CD4-positive, alpha-beta T cell (primary cell): ENCODE measurements around the gene PDZD8. TPM values are rescaled to one million over a fixed set of nuclear protein-coding genes. Genes with fewer than 3 reads are reported as not detected.

Experiments
- ATAC-seq: fragments of 200-7000 bp; cut with Tn5 transposase; one replicate; pipeline ENCODE4 v1.10.0; 2022; ENCODE audit warnings: mild to moderate bottlenecking; ENCODE audit not compliant: poor library complexity
- CTCF ChIA-PET: fragments of 350-600 bp; sonication (Branson Sonifier 250); formaldehyde crosslinking; loops from one replicate; lab custom pipeline; 2021; ENCODE audit warnings: antibody characterized with exemption, inconsistent platforms; lab: Charles Lee
- POLR2A ChIA-PET: fragments of 350-600 bp; sonication (Branson Sonifier 250); formaldehyde crosslinking; loops from one replicate; lab custom pipeline; 2021; ENCODE audit warnings: antibody characterized with exemption, inconsistent platforms; lab: Charles Lee
- DNase-seq, 14 experiments: peaks; one replicate each; pipeline ENCODE4 v3.0.0-alpha.2; 2013 to 2020; ENCODE audit warnings: mixed read lengths in 2 of 14
- H3K27ac ChIP-seq, 2 donors: one replicate each; pipeline versions ENCODE4 v1.5.1 to v1.7.0; 2013; ENCODE audit warnings: low read length in 2 of 2, low read depth in 1 of 2, mild to moderate bottlenecking in 1 of 2
- H3K27me3 ChIP-seq, 2 experiments: 1 replicate in 1 of 2; 2 replicates in 1 of 2; pipeline versions ENCODE4 v1.6.1 to v1.7.0; 2013; ENCODE audit warnings: low read length in 2 of 2, control low read depth in 1 of 2, mild to moderate bottlenecking in 1 of 2, moderate library complexity in 1 of 2; ENCODE audit not compliant: insufficient read depth in 2 of 2, control insufficient read depth in 1 of 2
- H3K36me3 ChIP-seq: one replicate; pipeline ENCODE4 v1.6.1; 2013; ENCODE audit warnings: low read length, control low read depth; ENCODE audit not compliant: insufficient read depth
- H3K4me1 ChIP-seq: one replicate; pipeline ENCODE4 v1.6.1; 2013; ENCODE audit warnings: low read length, control low read depth; ENCODE audit not compliant: insufficient read depth
- H3K4me3 ChIP-seq: one replicate; pipeline ENCODE4 v1.5.1; 2013; ENCODE audit warnings: mild to moderate bottlenecking, low read length, moderate library complexity
- H3K9me3 ChIP-seq, 2 experiments: 1 replicate in 1 of 2; 2 replicates in 1 of 2; pipeline versions ENCODE4 v1.6.1 to v1.7.0; 2013; ENCODE audit warnings: low read length in 2 of 2, mild to moderate bottlenecking in 2 of 2, control low read depth in 1 of 2, moderate library complexity in 1 of 2; ENCODE audit not compliant: control insufficient read depth in 1 of 2, insufficient read depth in 1 of 2
- H3K27ac Mint-ChIP-seq: one replicate; pipeline ENCODE4 v1.8.0; 2020; ENCODE audit warnings: mixed read lengths
- H3K27me3 Mint-ChIP-seq: one replicate; pipeline ENCODE4 v1.8.0; 2021; ENCODE audit warnings: mixed read lengths
- H3K36me3 Mint-ChIP-seq: one replicate; pipeline ENCODE4 v1.8.0; 2021; ENCODE audit warnings: low read depth, mixed read lengths
- H3K4me1 Mint-ChIP-seq: one replicate; pipeline ENCODE4 v1.8.0; 2021; ENCODE audit warnings: low read depth, mixed read lengths
- H3K4me3 Mint-ChIP-seq: one replicate; pipeline ENCODE4 v1.8.0; 2020; ENCODE audit warnings: mild to moderate bottlenecking, mixed read lengths
- H3K9me3 Mint-ChIP-seq: one replicate; pipeline ENCODE4 v1.8.0; 2020; ENCODE audit warnings: mixed read lengths
- intact Hi-C, 2 experiments: fragments of 100-400 bp; cut with DNase I in 1 of 2; cut with micrococcal nuclease in 1 of 2; formaldehyde crosslinking; loops; one replicate each; pipeline versions ENCODE4 v1.15.1 to v1.9.0; 2023 to 2025; cut with DNase I, micrococcal nuclease
- total RNA-seq, 174 experiments: library from RNA in 2 of 174; stranded (reverse) in 2 of 174; gene quantifications; one replicate each; pipeline ENCODE4 v1.2.3 and lab custom pipeline; 2021 to 2026
- TF ChIP-seq, protein P1 (sequence below): fragments of 200-600 bp; IDR thresholded peaks from one replicate; pipeline ENCODE4 v1.8.0; 2022; ENCODE audit warnings: antibody characterized with exemption, mild to moderate bottlenecking

PDZD8 gene
- total RNA-seq, 2 experiments from 2014 or later: 25.2 to 31.1 TPM

GRCh38 chr10:117350909-117351308, 24.3 kb downstream of the PDZD8 start:
- Mint-ChIP-seq H3K4me3 (no peak overlapping the region), H3K4me1 (peaks cover 77% of the 10 kb centered on the region), H3K36me3 (no peaks in the 10 kb centered on the region), H3K9me3 (no peaks in the 10 kb centered on the region), H3K27me3 (no peaks in the 10 kb centered on the region), H3K27ac (no peak overlapping the region)
- peaks cover 4% of the 10 kb centered on the region for H3K4me1 ChIP-seq
- no peaks in the 10 kb centered on the region for H3K9me3 ChIP-seq
- no peak overlapping the region for H3K27ac ChIP-seq
- ATAC-seq (no peak), DNase-seq (no peak)
- intact Hi-C loops: no loop called here
- POLR2A ChIA-PET: interaction anchor here (1.6 kb wide), 1 partner anchor 9 kb away, joined by 4 read pairs; no protein-coding TSS in a partner anchor
- CTCF ChIA-PET: no interaction called here
- no peaks in the 10 kb centered on the region for H3K36me3 ChIP-seq
- TF ChIP-seq, protein P1, sequence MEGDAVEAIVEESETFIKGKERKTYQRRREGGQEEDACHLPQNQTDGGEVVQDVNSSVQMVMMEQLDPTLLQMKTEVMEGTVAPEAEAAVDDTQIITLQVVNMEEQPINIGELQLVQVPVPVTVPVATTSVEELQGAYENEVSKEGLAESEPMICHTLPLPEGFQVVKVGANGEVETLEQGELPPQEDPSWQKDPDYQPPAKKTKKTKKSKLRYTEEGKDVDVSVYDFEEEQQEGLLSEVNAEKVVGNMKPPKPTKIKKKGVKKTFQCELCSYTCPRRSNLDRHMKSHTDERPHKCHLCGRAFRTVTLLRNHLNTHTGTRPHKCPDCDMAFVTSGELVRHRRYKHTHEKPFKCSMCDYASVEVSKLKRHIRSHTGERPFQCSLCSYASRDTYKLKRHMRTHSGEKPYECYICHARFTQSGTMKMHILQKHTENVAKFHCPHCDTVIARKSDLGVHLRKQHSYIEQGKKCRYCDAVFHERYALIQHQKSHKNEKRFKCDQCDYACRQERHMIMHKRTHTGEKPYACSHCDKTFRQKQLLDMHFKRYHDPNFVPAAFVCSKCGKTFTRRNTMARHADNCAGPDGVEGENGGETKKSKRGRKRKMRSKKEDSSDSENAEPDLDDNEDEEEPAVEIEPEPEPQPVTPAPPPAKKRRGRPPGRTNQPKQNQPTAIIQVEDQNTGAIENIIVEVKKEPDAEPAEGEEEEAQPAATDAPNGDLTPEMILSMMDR: no peak
- H3K4me3 ChIP-seq: no peak overlapping the region
- H3K27me3 ChIP-seq: no peaks in the 10 kb centered on the region

DNA sequence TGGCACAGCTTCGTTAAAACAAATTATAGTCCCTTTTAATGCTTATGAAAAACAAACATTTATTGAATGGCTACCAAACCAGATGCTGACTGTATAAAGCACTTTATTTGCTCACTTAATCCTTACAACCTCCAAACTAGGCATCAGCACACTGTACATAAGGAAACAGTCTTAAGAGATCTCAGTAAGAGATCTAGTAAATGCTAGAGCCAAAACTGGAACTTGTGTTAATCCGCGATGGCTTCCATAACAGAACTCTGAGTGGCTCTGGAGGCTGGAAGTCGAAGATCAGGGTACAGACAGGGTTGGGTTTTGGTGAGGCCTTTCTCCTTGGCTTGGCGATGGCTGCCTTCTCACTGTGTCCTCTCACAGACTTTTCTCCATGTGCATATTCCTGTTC, 27.0 kb downstream of the PDZD8 start:
- Mint-ChIP-seq H3K27me3 (no peaks in the 10 kb centered on the region), H3K4me3 (no peak overlapping the region), H3K27ac (no peak overlapping the region), H3K9me3 (no peaks in the 10 kb centered on the region), H3K36me3 (no peaks in the 10 kb centered on the region), H3K4me1 (peaks cover 69% of the 10 kb centered on the region)
- TF ChIP-seq, protein P1: no peak
- H3K4me1 ChIP-seq: peaks cover 3% of the 10 kb centered on the region
- no peak overlapping the region for H3K4me3 ChIP-seq
- no peaks in the 10 kb centered on the region for H3K27me3 ChIP-seq
- intact Hi-C loops: no loop called here
- no peak overlapping the region for H3K27ac ChIP-seq
- no peak for DNase-seq
- H3K9me3 ChIP-seq: no peaks in the 10 kb centered on the region
- CTCF ChIA-PET: no interaction called here
- no peak for ATAC-seq
- H3K36me3 ChIP-seq: no peaks in the 10 kb centered on the region
- POLR2A ChIA-PET: no interaction called here

DNA sequence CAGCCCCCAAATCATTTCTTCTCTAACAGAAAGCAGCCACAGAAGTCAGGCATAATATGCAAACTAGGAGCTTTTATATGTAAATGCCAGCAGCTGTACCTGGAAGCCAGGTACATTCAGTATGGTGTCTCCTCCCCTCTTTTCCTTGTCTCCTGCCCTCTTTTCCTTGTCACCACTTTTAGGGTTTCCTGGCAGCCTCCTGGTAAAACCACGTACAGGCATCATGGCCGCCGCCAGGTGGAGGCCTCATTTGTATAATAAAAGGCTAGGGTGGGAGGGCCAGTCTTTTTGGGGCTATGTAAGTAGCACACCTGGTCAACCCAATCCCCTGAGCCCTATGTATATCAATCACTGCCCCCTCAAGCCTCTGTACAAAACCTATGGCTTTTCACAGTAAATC, 28.7 kb downstream of the PDZD8 start:
- CTCF ChIA-PET: no interaction called here
- DNase-seq: no peak
- peaks cover 9% of the 10 kb centered on the region for H3K4me1 ChIP-seq
- no peaks in the 10 kb centered on the region for H3K9me3 Mint-ChIP-seq
- H3K4me1 Mint-ChIP-seq: peaks cover 68% of the 10 kb centered on the region
- H3K36me3 ChIP-seq: no peaks in the 10 kb centered on the region
- no peaks in the 10 kb centered on the region for H3K27me3 Mint-ChIP-seq
- no peaks in the 10 kb centered on the region for H3K27me3 ChIP-seq
- H3K4me3 Mint-ChIP-seq: no peak overlapping the region
- no peaks in the 10 kb centered on the region for H3K9me3 ChIP-seq
- no peak overlapping the region for H3K27ac Mint-ChIP-seq
- no peak for ATAC-seq
- no peak overlapping the region for H3K27ac ChIP-seq
- H3K36me3 Mint-ChIP-seq: no peaks in the 10 kb centered on the region
- TF ChIP-seq, protein P1: no peak
- intact Hi-C loops: no loop called here
- H3K4me3 ChIP-seq: no peak overlapping the region
- POLR2A ChIA-PET: no interaction called here
